Esophagus squamous epithelium (tissue), 5 donors: ENCODE measurements around the gene A3GALT2. TPM values are rescaled to one million over a fixed set of nuclear protein-coding genes. Genes with fewer than 3 reads are reported as not detected.

Source experiments
- DNase-seq: peaks from one replicate; lab custom pipeline; 2025; lab: John Stamatoyannopoulos, UW
- H3K27ac ChIP-seq, 4 donors: fragments of 200-600 bp; sonication (generic); one replicate each; pipeline ENCODE4 v1.5.1; 2016 to 2019; ENCODE audit warnings: mild to moderate bottlenecking in 1 of 4
- H3K27me3 ChIP-seq, 4 donors: fragments of 200-600 bp; sonication (generic); 1 replicate in 3 of 4; 2 replicates in 1 of 4; pipeline versions ENCODE4 v1.5.1 to v1.6.0; 2017 to 2021; ENCODE audit warnings: antibody characterized with exemption in 1 of 4
- H3K36me3 ChIP-seq, 3 donors: fragments of 200-600 bp; sonication (generic); one replicate each; pipeline ENCODE4 v1.5.1; 2016 to 2019
- H3K4me1 ChIP-seq, 3 donors: fragments of 200-600 bp; sonication (generic); one replicate each; pipeline ENCODE4 v1.5.1; 2017 to 2019
- H3K4me3 ChIP-seq, 4 donors: fragments of 200-600 bp; sonication (generic); 1 replicate in 3 of 4; 2 replicates in 1 of 4; pipeline ENCODE4 v1.5.1; 2016 to 2019; ENCODE audit warnings: mild to moderate bottlenecking in 2 of 4, moderate library complexity in 1 of 4
- H3K9me3 ChIP-seq, 3 donors: fragments of 200-600 bp; sonication (generic); one replicate each; pipeline ENCODE4 v1.5.1; 2016 to 2019
- POLR2A ChIP-seq, 4 donors: fragments of 450-650 bp; IDR thresholded peaks; one replicate each; pipeline ENCODE4 v1.6.1; 2017; ENCODE audit warnings: antibody characterized with exemption in 4 of 4, mild to moderate bottlenecking in 4 of 4, moderate library complexity in 3 of 4
- WGBS, 2 donors: methylation state at CpG; one replicate each; pipeline ENCODE4 v1.1.5; 2018; 5-methylcytosine and 5-hydroxymethylcytosine counted together
- intact Hi-C: fragments of 100-400 bp; cut with DNase I; formaldehyde crosslinking; loops from one replicate; pipeline ENCODE4 v1.15.0; 2022
- total RNA-seq, 4 donors: library from RNA; depleted of rRNA; stranded (reverse); fragments of >200 nt; gene quantifications; one replicate each; pipeline ENCODE4 v1.1.0, GENCODE V29; 2016
- TF ChIP-seq, protein P1 (sequence below), 6 experiments: fragments of 450-650 bp in 4 of 6; fragments of 200-600 bp in 2 of 6; sonication (generic) in 2 of 6; IDR thresholded peaks; one replicate each; pipeline ENCODE4 v1.5.1; 2016 to 2019; ENCODE audit warnings: antibody characterized with exemption in 6 of 6, mild to moderate bottlenecking in 4 of 6, moderate library complexity in 4 of 6
- donor health status: DM: yes; HTN: yes; CAD: no.

Gene A3GALT2
- total RNA-seq, 4 donors from 2014 or later: not detected

DNA sequence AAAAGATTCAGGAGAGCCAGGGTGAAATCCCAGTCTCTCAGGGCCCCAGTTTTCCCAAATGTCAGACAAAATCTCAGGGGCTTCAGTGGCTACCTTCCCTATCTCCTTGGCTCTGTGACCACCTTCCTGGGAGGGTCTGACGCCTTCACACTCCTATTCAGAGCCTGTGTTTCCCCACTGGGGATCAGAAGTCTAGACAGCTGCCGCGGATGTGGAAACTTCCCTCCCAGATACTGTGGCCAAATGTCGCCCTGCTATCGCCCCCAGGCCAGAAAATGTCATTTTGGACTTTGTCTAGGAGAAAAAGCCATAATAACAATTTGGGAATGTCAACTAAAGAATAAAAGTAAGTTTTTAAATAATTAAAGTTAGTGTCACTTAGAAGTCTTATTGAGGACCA is 15.9 kb downstream of the A3GALT2 start:
- TF ChIP-seq POLR2A (IDR thresholded peaks at IDR 0.05): no peak
- TF ChIP-seq, protein P1, sequence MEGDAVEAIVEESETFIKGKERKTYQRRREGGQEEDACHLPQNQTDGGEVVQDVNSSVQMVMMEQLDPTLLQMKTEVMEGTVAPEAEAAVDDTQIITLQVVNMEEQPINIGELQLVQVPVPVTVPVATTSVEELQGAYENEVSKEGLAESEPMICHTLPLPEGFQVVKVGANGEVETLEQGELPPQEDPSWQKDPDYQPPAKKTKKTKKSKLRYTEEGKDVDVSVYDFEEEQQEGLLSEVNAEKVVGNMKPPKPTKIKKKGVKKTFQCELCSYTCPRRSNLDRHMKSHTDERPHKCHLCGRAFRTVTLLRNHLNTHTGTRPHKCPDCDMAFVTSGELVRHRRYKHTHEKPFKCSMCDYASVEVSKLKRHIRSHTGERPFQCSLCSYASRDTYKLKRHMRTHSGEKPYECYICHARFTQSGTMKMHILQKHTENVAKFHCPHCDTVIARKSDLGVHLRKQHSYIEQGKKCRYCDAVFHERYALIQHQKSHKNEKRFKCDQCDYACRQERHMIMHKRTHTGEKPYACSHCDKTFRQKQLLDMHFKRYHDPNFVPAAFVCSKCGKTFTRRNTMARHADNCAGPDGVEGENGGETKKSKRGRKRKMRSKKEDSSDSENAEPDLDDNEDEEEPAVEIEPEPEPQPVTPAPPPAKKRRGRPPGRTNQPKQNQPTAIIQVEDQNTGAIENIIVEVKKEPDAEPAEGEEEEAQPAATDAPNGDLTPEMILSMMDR (IDR thresholded peaks at IDR 0.05): no peak
- WGBS, 2 donors: 80 to 84% methylated on average over 1 to 5 of the region's 5 CpGs
- intact Hi-C loops: no loop called here
- Histone ChIP-seq H3K27me3 (peaks cover 0 to 14% (median 0%) of the 10 kb centered on the region in 4 donors), H3K36me3 (peaks cover 0 to 9% (median 0%) of the 10 kb centered on the region in 3 donors), H3K27ac (no peak overlapping the region), H3K4me1 (peaks cover 8 to 38% (median 12%) of the 10 kb centered on the region in 3 donors), H3K4me3 (no peak overlapping the region), H3K9me3 (no peaks in the 10 kb centered on the region)
- DNase-seq: no peak

DNA sequence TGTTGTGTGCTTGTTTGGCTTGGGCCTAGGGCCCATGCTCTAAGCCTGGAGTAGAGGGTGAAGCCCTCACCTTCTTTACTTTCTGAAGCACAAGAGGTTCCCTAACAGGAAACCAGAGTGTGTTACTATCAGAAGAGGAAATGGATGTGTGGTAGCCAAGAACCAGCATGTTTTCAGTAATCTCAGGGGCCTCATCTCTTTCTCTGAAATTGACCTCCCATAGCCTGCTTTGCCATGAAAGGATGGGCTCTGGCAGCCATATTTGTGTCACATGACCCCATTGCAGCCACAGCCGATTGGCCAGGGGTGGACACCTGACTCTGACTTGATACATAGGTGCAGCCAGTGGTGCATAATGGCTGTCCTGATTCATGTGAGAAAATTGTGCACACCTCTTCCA is 18.6 kb downstream of the A3GALT2 start:
- Histone ChIP-seq H3K4me1 (peaks cover 8 to 51% (median 12%) of the 10 kb centered on the region in 3 donors), H3K27ac (peak overlapping the region in 2 of 4 donors; percentile 21 to 24), H3K36me3 (peaks cover 0 to 35% (median 0%) of the 10 kb centered on the region in 3 donors), H3K27me3 (peaks cover 0 to 14% (median 0%) of the 10 kb centered on the region in 4 donors), H3K4me3 (no peak overlapping the region), H3K9me3 (no peaks in the 10 kb centered on the region)
- intact Hi-C loops: no loop called here
- TF ChIP-seq, protein P1 (IDR thresholded peaks at IDR 0.05): no peak
- DNase-seq: no peak
- WGBS, 2 donors: 100% methylated on average over 1 of the region's 1 CpG; no CpG with 5 or more reads in 1 of the 2 donors

DNA sequence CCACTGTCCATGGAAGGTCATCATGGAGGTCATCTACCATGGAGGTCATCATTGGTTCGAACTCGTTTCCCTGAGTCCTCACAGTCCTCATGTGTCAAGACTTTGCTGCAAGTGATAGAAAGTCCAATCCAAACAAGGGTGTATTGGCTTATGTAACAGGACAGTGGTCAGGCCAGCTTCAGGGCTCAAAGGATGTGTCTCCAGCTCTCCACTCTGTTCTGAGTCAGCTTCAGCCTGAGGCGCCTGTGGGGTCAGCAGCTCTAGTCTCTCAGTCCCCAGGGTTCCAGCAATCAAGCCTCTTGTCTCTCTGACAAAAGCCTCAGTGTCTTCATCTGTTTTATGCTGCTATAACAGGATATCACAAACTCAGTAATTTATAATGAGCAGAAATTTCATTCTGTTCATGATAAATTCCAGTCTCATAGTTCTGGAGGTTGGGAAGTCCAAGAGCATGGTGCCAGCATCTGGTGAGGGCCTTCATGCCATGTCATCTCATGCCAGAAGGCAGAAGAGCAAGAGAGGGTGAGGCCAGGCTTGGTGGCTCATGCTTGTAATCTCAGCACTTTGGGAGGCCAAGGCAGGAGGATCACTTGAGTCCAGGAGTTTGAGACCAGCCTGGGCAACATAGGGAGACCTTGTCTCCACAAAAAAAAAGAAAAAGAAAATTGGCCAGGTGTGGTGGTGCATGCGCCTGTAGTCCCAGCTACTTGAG is 19.5 kb downstream of the A3GALT2 start:
- H3K27ac ChIP-seq: peak overlapping the region in 3 of 4 donors; percentile 28 to 55 (median 53)
- TF ChIP-seq, protein P1 (IDR thresholded peaks at IDR 0.05): no peak
- TF ChIP-seq POLR2A (IDR thresholded peaks at IDR 0.05): no peak
- intact Hi-C loops: no loop called here
- H3K4me1 ChIP-seq: peaks cover 4 to 48% (median 5%) of the 10 kb centered on the region in 3 donors
- 84 to 88% methylated on average over 4 of the region's 4 CpGs for WGBS, 2 donors
- no peak for DNase-seq
- peaks cover 0 to 43% (median 0%) of the 10 kb centered on the region in 3 donors for H3K36me3 ChIP-seq
- H3K27me3 ChIP-seq: peaks cover 0 to 5% (median 0%) of the 10 kb centered on the region in 4 donors
- H3K4me3 ChIP-seq: no peak overlapping the region
- H3K9me3 ChIP-seq: no peaks in the 10 kb centered on the region

DNA sequence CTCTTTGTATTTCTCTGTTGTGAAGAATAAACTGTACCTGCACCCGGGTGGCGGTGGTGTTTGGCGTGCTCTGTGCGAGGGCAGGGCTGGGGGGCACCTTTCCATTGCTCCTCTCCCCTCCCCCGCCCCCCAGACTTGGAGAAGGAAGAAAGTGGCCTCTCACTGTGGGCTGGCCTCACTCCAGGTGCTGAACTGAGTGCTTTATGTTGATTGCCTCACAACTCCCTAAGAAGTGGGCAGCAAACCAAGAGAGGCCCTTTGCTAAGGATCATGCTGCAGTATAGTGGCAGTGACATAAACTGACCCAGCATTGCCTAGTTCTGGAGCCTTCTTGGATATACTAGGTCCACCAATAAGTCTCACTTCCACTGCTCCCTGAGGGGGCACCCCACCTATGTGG is 20.2 kb downstream of the A3GALT2 start:
- TF ChIP-seq, protein P1 (IDR thresholded peaks at IDR 0.05): no peak
- no peak for TF ChIP-seq POLR2A (IDR thresholded peaks at IDR 0.05)
- Histone ChIP-seq H3K27ac (peak overlapping the region in 3 of 4 donors; percentile 28 to 55 (median 53)), H3K4me1 (peaks cover 0 to 51% (median 10%) of the 10 kb centered on the region in 3 donors), H3K36me3 (peaks cover 0 to 50% (median 0%) of the 10 kb centered on the region in 3 donors), H3K27me3 (no peaks in the 10 kb centered on the region), H3K9me3 (no peaks in the 10 kb centered on the region), H3K4me3 (no peak overlapping the region)
- intact Hi-C loops: no loop called here
- 73 to 78% methylated on average over 4 of the region's 5 CpGs for WGBS, 2 donors
- no peak for DNase-seq

DNA sequence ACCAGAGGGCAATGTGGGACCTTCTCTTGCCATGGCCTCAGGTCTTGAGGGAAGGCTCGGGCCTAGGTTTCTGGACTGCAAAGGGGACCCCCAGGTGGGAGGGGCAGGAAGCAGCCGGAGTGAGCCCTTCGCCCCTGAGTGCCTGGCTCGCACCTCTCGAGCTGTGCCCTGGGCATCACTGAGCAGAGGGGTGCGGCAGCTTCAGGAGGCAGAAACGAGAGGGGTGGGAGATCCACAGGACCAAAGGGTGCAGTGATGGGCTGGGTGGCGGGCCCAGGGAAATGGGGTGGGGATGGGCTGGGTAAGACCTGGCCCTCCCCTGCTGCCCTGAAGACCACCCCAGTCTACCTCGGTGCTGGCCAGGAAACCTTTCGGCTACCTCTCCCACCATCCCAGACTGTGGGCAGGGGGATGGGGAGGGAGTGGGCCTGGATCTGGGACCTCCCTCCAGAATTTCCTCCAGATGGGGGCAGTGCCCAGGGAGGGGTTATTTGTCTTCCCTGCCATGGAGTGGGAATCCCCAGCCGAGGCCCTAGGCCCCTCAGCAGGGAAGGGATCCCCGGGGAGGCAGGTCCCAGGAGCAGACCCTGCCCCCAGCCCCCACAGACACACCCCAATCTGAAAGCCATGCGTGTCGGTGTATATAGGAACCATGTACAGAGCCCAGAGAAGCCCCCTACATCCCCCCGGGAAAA is 21.3 kb downstream of the A3GALT2 start:
- Histone ChIP-seq H3K27ac (peak overlapping the region in 1 of 4 donors; percentile 35), H3K4me1 (peaks cover 0 to 60% (median 18%) of the 10 kb centered on the region in 3 donors), H3K9me3 (no peaks in the 10 kb centered on the region), H3K4me3 (no peak overlapping the region), H3K36me3 (peaks cover 0 to 61% (median 0%) of the 10 kb centered on the region in 3 donors), H3K27me3 (no peaks in the 10 kb centered on the region)
- 81 to 90% methylated on average over 8 to 10 of the region's 15 CpGs for WGBS, 2 donors
- TF ChIP-seq, protein P1 (IDR thresholded peaks at IDR 0.05): no peak
- no peak for TF ChIP-seq POLR2A (IDR thresholded peaks at IDR 0.05)
- intact Hi-C loops: loop anchor here (5.0 kb wide), 2 partner anchors 68 to 168 kb away; no protein-coding TSS in a partner anchor
- DNase-seq: no peak
